Activated effector memory CD4-positive, alpha-beta T cell treated with anti-CD3 and anti-CD28 coated beads, Interleukin-2, amount 50 U/mL, for 16 hours (primary cell): ENCODE measurements around the gene DCDC2B.
A peak's percentile ranks its signal among the peaks of the same experiment; 100 is the strongest.
"Not testable (repeated sequence)": the region's sequence is repeated elsewhere in the genome, so short reads cannot be mapped to it uniquely, and the experiment has no call there.

Experiments used
- DNase-seq: peaks from one replicate; pipeline ENCODE4 v3.0.0-alpha.2; 2020

DCDC2B gene

GRCh38 chr1:32228771-32229170, 19.9 kb downstream of the DCDC2B start:
- no peak for DNase-seq

GRCh38 chr1:32231843-32232432, 23.0 kb downstream of the DCDC2B start:
- DNase-seq: no peak

- DNase-seq: no peak
Observed at GRCh38 chr1:32232558-32233304, 23.8 kb downstream of the DCDC2B start.

GRCh38 chr1:32234792-32235191, 25.9 kb downstream of the DCDC2B start:
- no peak for DNase-seq

GRCh38 chr1:32239337-32239736, 30.4 kb downstream of the DCDC2B start:
- no peak for DNase-seq

GRCh38 chr1:32239790-32240139, 30.9 kb downstream of the DCDC2B start:
- DNase-seq: no peak

GRCh38 chr1:32240140-32240951, 31.5 kb downstream of the DCDC2B start:
- peak; percentile 85 for DNase-seq

- peak; percentile 77 for DNase-seq
Observed at GRCh38 chr1:32241001-32241763, 32.3 kb downstream of the DCDC2B start.

- no peak for DNase-seq
Observed at GRCh38 chr1:32242341-32242851, 33.5 kb downstream of the DCDC2B start.

- DNase-seq: no peak
Observed at GRCh38 chr1:32246888-32247273, 38.0 kb downstream of the DCDC2B start, which contains the start of gene FAM167B. TSS of gene FAM167B (plus strand) at chr1:32247222. CDS start at chr1:32247422, 200 bp downstream.

- no peak for DNase-seq
Observed at GRCh38 chr1:32247452-32247851, 38.6 kb downstream of the DCDC2B start.

- peak; percentile 93 for DNase-seq
Observed at GRCh38 chr1:32247983-32248889, 39.3 kb downstream of the DCDC2B start.

- peak; percentile 92 for DNase-seq
Observed at GRCh38 chr1:32249831-32250525, 41.1 kb downstream of the DCDC2B start.

- peak; percentile 87 for DNase-seq
Observed at GRCh38 chr1:32250893-32251716, 42.2 kb downstream of the DCDC2B start, which contains the start of gene LCK. TSS of gene LCK (plus strand) at chr1:32251265. CDS start at chr1:32274330, 23,065 bp downstream.

GRCh38 chr1:32255072-32256071, 46.5 kb downstream of the DCDC2B start:
- peak; percentile 72 for DNase-seq

GRCh38 chr1:32256473-32257226, 47.8 kb downstream of the DCDC2B start:
- no peak for DNase-seq

GRCh38 chr1:32257227-32257508, 48.3 kb downstream of the DCDC2B start:
- DNase-seq: no peak

GRCh38 chr1:32263236-32263593, 54.3 kb downstream of the DCDC2B start:
- DNase-seq: not testable (repeated sequence)
